HG02588 (cell line): Measurements from ENCODE around the gene ATXN7L1.
"Not testable (repeated sequence)": the region's sequence is repeated elsewhere in the genome, so short reads cannot be mapped to it uniquely, and the experiment has no call there.

Experiments
- ATAC-seq: cut with Tn5 transposase; IDR thresholded peaks from one replicate; pipeline ENCODE4 v1.9.1; 2021; ENCODE audit warnings: mild to moderate bottlenecking, moderate library complexity; ENCODE audit not compliant: unreplicated experiment

Gene ATXN7L1

DNA sequence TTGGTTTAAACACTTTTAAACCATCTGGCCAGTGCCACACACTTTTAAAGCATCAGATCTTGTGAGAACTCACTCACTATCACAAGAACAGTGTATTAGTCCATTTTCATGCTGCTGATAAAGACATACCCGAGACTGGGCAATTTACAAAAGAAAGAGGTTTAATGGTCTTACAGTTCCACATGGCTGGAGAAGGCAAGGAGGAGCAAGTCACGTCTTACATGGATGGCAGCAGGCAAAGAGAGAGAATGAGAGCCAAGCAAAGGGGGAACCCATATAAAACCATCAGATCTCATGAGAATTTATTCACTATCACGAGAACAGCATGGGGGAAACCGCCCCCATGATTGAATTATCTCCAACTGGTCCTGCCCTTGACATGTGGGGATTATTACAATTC lies 165.7 kb downstream of the ATXN7L1 start:
- not testable (repeated sequence) for ATAC-seq

DNA sequence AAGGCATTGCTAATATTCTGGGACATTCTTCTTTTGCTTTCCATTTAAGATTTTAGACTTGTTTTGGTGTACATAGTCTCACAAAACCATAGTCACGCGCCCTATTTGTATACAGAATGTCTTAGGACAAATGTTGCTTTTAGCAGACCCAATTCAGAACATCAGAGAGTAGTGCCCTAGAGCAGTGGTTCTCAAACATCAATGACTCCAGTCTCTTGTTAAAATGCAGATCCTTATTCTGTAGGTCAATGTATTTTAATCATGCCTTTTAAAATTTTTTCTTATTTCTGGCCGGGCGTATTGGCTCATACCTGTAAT lies 167.7 kb downstream of the ATXN7L1 start:
- ATAC-seq: no peak

DNA sequence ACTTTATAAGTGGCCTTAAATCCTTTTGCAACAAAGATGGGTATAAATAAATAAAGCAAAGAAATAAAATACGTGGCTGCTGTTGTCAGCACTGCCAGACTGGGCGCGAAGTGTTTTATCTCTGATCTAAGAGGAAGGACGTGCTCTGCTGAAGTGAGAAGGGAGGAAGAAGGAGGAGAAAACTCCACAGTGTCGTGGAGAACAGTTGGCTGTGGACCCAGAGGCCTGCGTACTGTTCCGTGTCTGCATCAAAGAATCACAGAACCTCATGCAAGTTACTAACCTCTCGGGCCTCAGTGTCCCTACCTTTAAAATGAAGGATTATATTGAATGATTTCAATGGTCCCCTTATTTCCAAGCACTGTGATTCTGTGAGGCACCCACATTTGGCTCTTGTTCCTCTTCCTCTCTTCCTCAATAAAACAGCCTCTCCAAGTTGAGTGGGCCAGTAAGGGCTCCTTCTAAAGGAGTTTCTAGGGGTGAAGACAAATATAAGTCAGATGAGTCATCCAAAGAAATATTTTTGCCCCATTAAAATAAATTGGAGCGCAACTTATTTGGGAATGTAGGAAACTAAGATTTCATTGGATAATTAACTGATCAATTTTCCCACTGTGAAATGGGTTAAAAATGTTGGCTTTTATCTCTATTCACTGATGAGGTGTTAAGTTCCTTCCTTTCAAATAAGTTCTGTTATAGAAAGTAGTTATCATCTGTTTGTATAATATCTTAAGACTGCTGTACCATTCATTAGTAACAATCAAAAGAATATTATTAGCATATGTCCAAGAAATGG lies 168.2 kb downstream of the ATXN7L1 start:
- ATAC-seq: no peak

DNA sequence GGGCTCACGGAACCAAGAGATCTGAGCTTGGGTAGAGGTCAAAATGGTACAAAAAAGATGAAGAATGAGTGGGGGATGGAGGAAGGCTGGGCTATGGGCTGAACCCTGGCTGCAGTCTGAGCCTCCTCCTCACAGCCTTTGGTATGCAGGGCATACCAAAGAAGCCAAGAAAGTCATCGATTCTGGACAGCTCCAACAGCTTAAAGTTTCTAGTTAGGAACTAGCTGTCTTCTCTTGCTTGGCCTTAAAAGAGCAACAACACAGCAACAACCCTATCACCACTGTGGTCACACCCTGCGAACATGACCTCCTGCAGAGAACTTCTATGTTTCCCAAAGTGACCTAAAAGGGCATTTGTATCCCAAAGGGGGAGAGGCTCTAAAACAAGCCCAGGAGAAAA lies 169.0 kb downstream of the ATXN7L1 start:
- no peak for ATAC-seq

DNA sequence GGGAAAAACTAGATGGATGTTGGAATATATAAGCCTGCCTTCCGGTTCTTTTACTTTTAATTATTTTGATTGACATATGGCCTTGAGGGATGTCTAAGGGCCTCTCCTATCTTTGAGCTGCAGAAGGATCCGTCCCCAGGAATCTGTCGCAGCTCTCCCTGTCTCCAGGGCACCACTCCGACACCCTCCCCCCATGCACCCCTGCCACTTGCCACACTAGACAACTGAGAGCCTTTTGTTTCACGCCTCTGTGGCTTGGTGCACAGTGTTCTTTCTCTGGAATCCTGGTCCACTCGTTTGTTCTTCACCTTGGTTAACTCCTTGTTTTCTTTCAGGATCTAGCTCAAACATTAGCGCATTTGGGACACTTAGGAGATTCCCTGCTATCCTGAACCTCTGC lies 171.0 kb downstream of the ATXN7L1 start:
- ATAC-seq: no peak

DNA sequence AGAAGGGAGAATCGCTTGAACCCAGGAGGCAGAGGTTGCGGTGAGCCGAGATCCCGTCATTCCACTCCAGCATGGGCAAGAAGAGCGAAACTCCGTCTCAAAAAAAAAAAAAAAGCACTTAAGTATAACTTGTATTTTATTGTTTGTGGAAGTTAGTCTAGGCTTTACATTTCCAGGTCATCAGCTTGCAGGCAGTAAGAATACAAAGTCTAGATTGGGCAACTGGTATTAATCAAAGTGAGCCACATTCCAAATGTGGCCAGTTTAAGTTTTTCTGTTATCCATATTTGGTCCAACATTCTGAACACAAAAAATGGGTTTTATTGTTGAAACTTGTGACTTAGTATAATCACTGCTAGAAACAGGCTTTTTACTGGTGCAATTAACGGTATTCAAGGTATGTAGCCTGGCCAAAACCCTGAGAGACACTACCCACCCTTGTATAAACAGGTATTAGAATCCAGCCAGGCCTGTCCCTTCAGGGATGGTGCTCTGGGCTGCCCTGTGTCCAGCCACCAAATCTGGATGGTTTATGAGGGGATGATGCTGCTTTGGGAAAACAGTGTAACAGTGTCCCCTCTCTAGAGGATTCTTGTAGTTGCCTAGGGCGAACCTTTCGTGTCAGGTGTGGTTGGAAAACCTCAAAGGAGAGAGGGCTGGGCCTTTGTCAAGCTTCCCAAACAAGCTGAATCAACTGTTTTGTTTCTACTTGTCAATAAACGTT lies 173.0 kb downstream of the ATXN7L1 start:
- no peak for ATAC-seq

DNA sequence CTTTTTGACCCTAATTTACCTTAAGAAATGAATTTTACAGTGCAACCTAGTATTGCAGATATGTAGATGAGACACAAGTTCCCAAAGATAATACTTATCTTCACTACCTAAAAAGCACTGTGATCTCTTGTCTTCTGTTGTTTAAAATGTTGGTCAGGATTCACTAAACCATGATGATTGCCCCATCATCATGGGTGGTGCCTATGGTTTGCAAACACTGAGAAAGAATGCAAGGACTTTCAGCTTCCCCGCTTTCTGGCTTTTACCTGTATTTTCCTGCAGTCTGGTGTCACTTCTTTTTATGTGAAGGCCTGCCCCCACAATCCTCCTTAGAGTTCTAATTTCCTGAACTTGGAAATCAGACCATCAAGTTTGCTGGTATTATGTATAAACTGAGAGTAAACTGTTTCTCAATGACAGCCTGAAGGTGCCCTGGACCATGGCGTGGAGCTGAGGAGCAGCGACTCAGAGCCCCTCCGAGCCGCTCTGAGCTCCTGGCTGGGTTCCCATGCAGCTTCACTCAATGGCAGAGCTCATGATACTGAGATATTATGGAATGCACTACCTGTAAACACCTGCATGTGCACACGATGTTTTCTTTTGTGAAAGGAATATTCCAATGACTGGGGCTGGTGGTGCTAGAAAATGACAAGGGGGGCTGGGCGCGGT lies 176.7 kb downstream of the ATXN7L1 start:
- ATAC-seq: no peak

DNA sequence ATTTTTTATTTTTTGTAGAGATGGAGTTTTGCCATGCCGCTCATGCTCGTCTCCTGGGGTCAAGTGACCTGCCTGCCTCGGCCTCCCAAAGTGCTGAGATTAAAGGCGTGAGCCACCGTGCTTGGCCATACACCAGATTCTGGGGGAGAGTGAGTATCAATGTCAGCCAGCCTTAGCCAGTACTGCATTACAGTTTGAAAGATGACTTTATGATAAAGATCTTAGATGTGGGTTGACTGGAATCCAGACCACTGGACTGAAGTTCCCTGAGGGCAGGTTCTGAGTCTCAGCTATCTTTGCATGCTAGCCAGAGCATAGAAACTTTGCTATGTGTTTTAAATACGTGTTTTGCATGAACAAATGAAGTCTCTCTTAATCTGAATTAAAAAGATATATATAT lies 177.9 kb downstream of the ATXN7L1 start:
- no peak for ATAC-seq

DNA sequence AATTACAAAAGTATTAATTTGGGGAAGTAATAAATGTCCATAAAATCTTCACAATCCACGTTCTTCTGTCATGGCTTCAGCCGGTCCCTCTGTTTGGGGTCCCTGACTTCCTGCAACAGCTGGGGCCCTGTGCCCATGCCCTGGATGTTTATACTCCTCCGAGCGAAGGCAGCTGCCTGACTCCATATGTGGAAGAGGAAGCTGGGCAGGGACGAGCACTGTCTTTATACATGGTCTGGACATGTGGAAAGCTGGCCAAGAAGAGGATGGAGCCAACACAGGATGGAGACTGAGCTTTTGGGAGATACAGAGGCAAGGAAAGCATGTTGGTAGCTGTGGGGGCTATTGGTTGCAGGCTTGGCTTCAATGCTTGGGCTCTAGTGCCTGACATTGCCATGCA lies 178.6 kb downstream of the ATXN7L1 start:
- no peak for ATAC-seq

DNA sequence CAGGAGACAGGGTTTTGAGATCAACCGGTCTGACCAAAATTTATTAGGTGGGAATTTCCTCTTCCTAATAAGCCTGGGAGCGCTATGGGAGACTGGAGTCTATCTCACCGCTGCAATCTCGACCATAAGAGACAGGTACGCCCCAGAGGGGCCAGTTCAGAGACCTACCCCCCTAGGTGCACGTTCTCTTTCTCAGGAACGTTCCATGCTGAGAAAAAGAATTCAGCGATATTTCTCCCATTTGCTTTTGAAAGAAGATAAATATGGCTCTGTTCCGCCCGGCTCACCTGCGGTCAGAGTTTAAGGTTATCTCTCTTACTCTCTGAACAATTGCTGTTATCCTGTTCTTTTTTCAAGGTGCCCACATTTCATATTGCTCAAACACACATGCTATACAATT lies 179.2 kb downstream of the ATXN7L1 start:
- not testable (repeated sequence) for ATAC-seq

DNA sequence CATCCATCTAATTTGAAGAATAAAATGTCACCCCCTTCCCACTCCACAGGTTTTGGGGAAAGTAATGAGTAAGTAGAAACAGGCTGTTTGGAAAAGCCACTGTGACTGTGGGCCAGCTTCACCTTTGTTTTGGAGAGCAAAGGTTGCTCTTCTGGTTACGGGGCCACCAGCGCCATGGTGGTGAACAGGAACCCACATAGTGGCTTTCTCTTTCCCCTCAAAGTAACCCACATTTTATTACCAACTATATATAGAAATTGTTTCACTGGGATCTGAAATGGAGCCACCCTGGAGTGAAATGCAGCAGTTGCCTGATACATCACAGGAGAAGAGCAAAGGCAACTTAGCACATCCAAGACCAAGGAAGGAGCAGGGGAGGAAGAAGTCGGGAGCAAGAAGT lies 182.8 kb downstream of the ATXN7L1 start:
- no peak for ATAC-seq

DNA sequence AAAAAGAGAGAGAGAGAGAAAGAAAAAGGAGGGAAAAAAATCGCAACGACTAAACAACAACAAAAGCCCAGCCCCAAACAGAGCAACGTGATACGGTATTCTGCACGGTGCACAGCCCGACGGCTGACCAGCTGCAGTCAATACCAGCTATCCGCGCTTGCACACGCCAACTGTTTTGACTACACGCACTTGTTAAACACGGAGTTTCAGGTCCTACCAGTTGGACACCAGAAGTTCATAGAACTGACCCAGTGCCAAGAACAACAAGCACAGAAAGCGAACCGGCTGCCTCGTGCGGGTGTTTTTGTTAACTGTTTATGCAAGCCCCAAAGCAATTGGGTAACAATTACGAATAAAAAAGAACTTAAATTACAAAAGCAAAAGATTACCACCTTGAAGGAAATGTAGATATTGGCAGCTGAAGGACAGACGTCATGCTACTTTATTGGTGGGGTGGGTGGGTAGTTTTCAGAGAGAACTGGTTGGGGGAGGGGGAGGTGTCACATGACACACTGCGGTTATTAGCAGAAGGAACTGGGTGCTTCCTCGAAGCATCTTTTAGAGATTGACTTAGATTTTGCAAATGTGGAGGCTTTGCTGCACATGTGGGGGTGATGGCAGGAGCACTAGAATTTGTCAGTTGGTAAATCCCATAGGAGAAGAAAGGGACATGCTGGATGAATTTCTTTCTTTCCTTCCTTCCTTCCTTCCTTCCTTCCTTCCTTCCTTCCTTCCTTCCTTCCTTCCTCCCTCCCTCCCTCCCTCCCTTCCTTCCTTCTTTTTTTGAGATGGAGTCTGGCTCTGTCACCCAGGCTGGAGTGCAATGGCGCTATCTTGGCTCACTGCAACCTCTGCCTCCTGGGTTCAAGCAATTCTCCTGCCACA lies 184.5 kb downstream of the ATXN7L1 start:
- no peak for ATAC-seq

DNA sequence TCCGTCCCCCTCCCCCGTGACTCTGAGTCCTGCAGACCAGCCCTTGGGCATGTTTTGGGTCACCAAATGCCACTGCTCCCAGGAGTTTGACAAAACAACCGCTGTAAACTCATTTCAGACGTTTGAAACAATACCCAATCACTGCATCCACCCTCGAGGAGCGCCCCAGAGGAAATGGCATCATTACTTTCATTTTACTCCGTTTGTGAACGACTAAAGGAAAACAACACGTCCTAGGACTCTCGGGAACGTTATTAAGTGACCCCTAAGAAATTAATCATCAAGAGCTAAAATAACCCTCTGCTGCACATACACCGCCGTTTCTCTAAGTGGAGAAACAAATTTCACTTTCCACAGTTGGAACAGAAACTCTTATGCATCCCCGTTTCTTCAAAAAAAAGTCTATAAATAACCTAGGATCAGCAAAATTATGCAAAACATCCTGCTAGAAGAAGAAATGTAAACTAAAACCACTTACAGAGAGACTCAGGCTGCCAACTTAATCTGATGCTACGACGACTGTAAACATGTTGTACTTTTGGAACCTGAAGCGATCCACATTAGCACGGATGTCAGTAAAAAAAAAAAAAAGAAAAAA lies 185.2 kb downstream of the ATXN7L1 start:
- no peak for ATAC-seq

DNA sequence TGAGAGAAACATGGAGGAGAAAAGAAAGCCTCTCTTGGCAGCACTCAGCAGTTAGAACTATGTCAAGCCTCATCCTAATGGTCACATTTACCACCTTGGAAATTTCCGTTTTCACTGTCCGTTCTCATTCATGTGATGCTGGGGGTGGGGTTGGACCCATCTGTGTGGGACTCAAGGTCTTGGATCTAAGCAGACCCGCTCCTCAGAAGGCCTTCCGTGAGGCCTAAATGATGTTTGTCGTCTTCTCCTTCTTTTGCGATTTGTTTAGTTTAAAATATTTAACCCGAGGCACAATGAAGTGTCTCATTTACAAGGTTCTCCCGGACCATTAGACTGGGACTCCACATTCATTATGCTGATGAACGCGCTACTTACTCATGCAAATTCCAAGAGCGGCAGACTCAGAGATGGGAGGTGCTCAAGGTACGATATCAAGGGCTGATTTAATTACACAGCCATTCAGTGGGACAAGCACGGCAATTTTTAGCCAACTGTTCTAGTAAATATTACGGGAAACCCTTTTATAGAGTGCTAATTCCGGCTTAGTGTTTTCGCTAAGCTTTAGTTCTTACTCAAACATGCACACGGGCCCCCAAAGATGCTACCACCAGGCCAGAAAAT lies 186.0 kb downstream of the ATXN7L1 start:
- no peak for ATAC-seq

DNA sequence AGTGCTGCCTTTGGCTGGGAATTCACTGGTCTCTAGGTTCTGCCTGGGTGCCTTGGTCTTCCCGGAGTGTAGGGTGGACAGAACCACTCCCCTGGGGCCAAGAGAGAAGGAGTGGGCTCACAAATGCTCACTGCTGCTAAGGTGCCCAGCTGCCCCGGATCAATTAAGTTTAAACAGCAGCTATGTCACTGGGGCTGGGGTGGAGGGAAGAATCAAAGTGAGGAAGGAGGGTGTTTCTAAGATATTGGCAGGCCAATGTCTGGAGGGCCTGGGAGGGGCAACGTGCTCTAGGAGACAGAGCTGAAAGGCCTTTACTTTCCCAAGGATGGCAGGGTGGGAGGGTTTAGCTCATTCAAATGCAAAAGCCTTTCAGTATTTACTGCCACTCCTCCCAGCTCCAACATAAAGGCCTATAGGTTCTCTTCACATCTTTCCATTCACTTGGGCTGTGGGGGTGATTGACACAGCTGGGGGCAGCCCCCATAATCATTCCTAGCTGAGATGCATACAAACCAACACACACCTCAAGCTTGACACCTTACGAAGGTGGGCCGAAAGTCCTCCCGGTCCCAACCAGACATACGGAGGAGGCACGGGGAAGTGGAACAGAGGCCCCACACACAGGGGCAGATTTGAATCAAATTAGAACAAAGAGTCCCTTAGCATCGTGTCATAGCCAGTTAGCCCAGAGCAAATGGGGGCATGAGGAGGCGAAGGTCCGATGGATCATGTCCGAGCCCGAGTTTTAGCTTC lies 187.2 kb downstream of the ATXN7L1 start:
- no peak for ATAC-seq

DNA sequence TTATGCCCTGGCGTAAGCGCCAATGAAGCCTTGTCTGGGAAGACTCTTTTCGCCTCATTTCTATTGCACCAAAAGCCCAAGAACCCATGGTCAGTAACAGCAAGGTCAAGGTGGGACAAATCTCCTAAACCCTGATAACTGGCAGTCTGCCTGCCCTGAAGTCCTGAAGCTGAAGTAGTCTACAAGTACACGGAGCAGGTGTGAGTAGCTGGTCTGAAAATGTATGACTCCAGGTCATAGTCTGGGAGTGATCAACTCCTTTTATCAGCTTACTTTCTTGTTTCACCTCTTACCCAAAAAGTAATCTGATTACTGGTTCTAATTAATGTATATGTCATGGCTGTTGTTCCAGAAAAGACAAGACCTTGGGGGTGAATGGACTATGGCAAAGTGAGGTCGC lies 187.8 kb downstream of the ATXN7L1 start:
- no peak for ATAC-seq

DNA sequence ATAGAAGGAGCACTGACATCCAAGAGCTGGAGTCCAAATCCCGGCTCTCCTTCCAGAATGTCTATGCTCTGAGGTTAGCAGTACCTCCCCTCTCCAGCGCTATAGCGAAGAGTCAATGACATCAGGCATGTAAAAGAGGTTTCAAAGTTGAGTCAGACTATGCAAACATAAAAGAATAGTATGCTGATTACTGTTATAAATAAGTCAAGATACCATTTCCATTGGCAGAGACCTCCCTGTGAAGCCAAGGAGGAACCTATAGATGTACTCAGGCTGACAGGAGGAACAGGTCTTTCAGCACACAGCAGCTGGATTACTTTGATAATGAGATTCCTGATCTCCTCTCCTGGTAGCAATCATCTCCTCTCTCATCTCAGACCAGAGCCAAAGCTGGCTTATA lies 191.2 kb downstream of the ATXN7L1 start:
- no peak for ATAC-seq

DNA sequence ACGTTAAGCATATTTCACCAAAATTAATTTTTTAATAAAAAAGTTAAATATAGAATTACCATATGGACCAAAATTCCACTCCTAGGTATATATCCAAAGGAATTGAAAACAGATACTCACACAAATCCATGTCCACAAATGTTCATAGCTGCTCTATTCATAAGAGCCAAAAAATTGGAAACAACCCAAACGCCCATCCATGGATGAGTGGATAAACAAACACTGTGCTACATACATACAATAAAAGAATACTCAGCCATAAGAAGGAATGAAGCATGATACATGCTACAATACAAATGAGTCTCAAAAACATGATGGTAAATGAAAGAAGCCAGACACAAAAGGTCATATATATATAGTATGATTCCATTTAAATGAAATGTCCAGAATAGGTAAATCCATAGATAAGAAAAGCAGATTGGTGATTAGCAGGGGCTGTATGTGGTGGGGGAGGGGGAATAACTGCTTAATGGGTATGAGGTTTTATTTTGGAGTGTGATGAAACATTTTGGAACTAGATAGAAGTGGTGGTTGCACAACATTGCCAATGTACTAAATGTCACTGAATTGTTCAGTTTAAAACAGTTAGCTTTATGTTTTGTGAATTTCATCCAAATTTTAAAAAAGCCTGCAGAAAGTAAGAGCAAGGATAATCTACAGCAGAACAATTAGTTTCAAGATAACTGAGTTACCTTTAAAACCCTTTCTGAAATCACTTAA lies 193.9 kb downstream of the ATXN7L1 start:
- ATAC-seq: no peak
